ENCODE measurements around the gene PCYT1A. TPM values are rescaled to one million over a fixed set of nuclear protein-coding genes. Genes with fewer than 3 reads are reported as not detected.

PCYT1A gene
- total and polyA plus RNA-seq, 2 of the 13 experiments (the other 11 are each of a cell fraction or from before 2014, with no cell fraction given): 26.4 to 45.3 TPM

DNA sequence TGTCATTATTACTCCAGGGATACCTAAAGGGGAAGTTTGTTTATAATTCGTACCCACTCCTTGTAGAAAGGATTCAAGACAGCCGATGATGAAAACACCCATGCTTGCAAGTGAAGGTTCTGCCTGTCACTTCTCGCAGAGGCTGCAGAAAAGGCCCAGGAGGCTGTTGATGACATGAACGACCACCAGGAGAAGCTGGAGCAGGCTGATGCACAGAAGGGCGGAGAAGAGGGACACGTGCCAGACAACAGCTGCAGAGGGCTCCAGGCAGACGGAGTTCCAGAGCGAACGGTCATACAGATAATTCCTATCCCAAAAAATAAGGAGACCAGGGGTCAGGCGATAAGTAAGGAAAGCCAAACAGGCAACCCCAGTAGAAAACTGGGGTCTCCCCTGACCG lies 36.2 kb upstream of the PCYT1A start:
- in situ Hi-C loops (cut with HindIII; ENCODE audit: extremely low pct_ligation_motif_present, low pct_unique_long_range_greater_than_20kb) (no loop called here), intact Hi-C loops (cut with micrococcal nuclease; ENCODE audit: unreplicated experiment) (no loop called here)
- H3K27me3 ChIP-seq (ENCODE audit: control insufficient read depth in 1 of 2, insufficient read depth in 2 of 2, low read length in 2 of 2): no peaks in the 10 kb centered on the region
- BruUV-seq (replicated peaks): no TSS peak
- H3K4me1 ChIP-seq (ENCODE audit: insufficient read depth, low read length): peaks cover 21% of the 10 kb centered on the region
- ATAC-seq: peak; percentile 72
- no peak overlapping the region for H3K27ac ChIP-seq (ENCODE audit: extremely low read length, insufficient read depth, low read length)
- H3K4me2 ChIP-seq (ENCODE audit: low read depth, low read length): no peak overlapping the region
- TF ChIP-seq BHLHE40 (IDR thresholded peaks at IDR 0.05; ENCODE audit: low read length) (peak; percentile 55), HNF4G (IDR thresholded peaks at IDR 0.05; ENCODE audit: borderline replicate concordance, low read depth, low read length) (no peak), HNF4G (CRISPR knock-in tag; IDR thresholded peaks at IDR 0.05; ENCODE audit: borderline replicate concordance, low read depth) (no peak), SMC3 (IDR thresholded peaks at IDR 0.05; ENCODE audit: low read length) (peak; percentile 21; the same call in 1 of the 2 replicates), SP5 (CRISPR knock-in tag; IDR thresholded peaks at IDR 0.05; ENCODE audit: borderline replicate concordance, low read depth) (peak; percentile 47; the same call in 1 of the 2 replicates)
- TF ChIP-seq, protein P1, sequence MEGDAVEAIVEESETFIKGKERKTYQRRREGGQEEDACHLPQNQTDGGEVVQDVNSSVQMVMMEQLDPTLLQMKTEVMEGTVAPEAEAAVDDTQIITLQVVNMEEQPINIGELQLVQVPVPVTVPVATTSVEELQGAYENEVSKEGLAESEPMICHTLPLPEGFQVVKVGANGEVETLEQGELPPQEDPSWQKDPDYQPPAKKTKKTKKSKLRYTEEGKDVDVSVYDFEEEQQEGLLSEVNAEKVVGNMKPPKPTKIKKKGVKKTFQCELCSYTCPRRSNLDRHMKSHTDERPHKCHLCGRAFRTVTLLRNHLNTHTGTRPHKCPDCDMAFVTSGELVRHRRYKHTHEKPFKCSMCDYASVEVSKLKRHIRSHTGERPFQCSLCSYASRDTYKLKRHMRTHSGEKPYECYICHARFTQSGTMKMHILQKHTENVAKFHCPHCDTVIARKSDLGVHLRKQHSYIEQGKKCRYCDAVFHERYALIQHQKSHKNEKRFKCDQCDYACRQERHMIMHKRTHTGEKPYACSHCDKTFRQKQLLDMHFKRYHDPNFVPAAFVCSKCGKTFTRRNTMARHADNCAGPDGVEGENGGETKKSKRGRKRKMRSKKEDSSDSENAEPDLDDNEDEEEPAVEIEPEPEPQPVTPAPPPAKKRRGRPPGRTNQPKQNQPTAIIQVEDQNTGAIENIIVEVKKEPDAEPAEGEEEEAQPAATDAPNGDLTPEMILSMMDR (CRISPR knock-in tag; IDR thresholded peaks at IDR 0.05): 0 out of 2 replicates have a peak, but pooled peaks have one; percentile 6
- TF ChIP-seq, protein P2, sequence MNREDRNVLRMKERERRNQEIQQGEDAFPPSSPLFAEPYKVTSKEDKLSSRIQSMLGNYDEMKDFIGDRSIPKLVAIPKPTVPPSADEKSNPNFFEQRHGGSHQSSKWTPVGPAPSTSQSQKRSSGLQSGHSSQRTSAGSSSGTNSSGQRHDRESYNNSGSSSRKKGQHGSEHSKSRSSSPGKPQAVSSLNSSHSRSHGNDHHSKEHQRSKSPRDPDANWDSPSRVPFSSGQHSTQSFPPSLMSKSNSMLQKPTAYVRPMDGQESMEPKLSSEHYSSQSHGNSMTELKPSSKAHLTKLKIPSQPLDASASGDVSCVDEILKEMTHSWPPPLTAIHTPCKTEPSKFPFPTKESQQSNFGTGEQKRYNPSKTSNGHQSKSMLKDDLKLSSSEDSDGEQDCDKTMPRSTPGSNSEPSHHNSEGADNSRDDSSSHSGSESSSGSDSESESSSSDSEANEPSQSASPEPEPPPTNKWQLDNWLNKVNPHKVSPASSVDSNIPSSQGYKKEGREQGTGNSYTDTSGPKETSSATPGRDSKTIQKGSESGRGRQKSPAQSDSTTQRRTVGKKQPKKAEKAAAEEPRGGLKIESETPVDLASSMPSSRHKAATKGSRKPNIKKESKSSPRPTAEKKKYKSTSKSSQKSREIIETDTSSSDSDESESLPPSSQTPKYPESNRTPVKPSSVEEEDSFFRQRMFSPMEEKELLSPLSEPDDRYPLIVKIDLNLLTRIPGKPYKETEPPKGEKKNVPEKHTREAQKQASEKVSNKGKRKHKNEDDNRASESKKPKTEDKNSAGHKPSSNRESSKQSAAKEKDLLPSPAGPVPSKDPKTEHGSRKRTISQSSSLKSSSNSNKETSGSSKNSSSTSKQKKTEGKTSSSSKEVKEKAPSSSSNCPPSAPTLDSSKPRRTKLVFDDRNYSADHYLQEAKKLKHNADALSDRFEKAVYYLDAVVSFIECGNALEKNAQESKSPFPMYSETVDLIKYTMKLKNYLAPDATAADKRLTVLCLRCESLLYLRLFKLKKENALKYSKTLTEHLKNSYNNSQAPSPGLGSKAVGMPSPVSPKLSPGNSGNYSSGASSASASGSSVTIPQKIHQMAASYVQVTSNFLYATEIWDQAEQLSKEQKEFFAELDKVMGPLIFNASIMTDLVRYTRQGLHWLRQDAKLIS (CRISPR knock-in tag; IDR thresholded peaks at IDR 0.05): no peak
- no peaks in the 10 kb centered on the region for H4K20me1 ChIP-seq (ENCODE audit: insufficient read depth, low read length)
- 68% methylated on average over 11 of the region's 11 CpGs for WGBS (ENCODE audit: low lambda C conversion rate)
- H3K4me3 ChIP-seq (replicated peaks in 1 of 3; ENCODE audit: insufficient read depth in 1 of 3, low read depth in 2 of 3, low read length in 3 of 3): no peak overlapping the region
- H3K9ac ChIP-seq (ENCODE audit: insufficient read depth, low read depth, low read length): no peak overlapping the region
- no peaks in the 10 kb centered on the region; a peak in 1 of 5 replicates for H3K36me3 ChIP-seq (replicated peaks in 1 of 2; ENCODE audit: control insufficient read depth in 1 of 2, insufficient read depth in 2 of 2, low read length in 2 of 2)
- no peak for FAIRE-seq
- peak; percentile 37 for DNase-seq (ENCODE audit: low spot score)
- ChIA-PET CTCF (ENCODE audit: low intra/inter-chr PET ratio, low total read pairs) (no interaction called here), POLR2A (no interaction called here)
- no peaks in the 10 kb centered on the region for H3K79me2 ChIP-seq (ENCODE audit: insufficient read depth, low read length)
- H3K9me3 ChIP-seq (ENCODE audit: low read length): no peaks in the 10 kb centered on the region
- no peak overlapping the region for H2AFZ ChIP-seq (ENCODE audit: low read length)
